GM19043 (cell line): ENCODE measurements around the gene ZSCAN21.

ENCODE experiments used
- ATAC-seq: cut with Tn5 transposase; IDR thresholded peaks from one replicate; pipeline ENCODE4 v1.9.1; 2021; ENCODE audit warnings: low read depth; ENCODE audit not compliant: unreplicated experiment

ZSCAN21 gene

GRCh38 chr7:100071018-100071723, 21.6 kb downstream of the ZSCAN21 start:
- no peak for ATAC-seq

DNA sequence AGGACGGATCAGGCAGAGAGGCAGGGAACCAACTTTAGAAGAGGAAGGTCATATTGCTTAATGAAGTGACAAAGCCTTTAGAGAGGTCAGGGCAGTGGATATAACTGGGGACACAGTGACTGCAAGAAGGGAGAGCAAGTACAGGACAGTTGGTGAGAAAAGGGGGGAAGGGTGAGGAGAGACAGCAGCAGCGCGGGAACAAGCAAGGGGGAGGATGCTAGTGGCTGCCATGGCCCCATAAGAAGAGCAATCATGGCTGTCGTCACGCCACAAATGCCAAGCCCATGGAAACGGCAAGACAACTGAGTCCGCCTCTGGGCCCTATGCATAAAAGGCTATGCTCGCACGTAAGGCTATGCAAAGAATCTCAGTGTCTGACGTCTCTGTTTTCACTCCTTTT, 22.9 kb downstream of the ZSCAN21 start:
- no peak for ATAC-seq

GRCh38 chr7:100074841-100075240, 25.3 kb downstream of the ZSCAN21 start:
- ATAC-seq = no peak

- no peak for ATAC-seq
Measured at GRCh38 chr7:100075418-100075817, 25.8 kb downstream of the ZSCAN21 start.

GRCh38 chr7:100077205-100077604, 27.6 kb downstream of the ZSCAN21 start:
- no peak for ATAC-seq

- ATAC-seq = no peak
Measured at GRCh38 chr7:100079024-100079560, 29.5 kb downstream of the ZSCAN21 start.

DNA sequence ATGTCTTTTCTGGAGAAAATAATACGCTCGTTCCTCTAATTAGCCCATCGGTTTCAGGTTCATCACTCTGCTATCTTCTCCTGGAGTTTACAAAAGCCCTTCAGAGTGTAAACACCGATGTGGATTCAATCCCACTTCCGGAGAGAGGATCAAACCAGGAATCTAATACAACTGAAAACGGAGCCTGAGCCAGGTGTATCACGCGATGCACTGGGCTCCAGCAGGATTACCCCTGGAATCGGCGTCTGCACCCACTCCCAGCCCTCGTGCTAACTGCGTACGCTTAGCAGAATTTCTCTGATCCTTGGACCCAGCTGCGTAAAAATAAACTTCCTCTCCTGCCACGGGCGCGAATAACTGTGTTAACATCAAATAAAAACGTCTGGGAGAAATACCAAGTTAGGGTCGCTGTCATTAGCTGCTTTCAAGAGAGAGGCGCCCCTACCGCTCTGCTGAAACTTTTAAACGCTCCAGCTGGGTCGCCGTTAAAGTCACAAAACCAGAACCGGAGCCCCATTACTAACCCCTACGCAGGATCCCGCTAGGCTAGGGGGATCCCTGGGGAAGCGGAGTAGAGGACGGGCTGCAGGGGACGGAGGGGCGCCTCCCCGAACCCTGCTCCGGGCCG, 31.4 kb downstream of the ZSCAN21 start:
- peak; percentile 3 for ATAC-seq

- ATAC-seq = peak; percentile 71
Measured at GRCh38 chr7:100081535-100082102, 32.0 kb downstream of the ZSCAN21 start, which contains the start of gene ZNF3. ZNF3 (minus strand) TSS chr7:100081723; CDS start chr7:100077357, 4,366 bp downstream.

- no peak for ATAC-seq
Measured at GRCh38 chr7:100082978-100083377, 33.4 kb downstream of the ZSCAN21 start.

DNA sequence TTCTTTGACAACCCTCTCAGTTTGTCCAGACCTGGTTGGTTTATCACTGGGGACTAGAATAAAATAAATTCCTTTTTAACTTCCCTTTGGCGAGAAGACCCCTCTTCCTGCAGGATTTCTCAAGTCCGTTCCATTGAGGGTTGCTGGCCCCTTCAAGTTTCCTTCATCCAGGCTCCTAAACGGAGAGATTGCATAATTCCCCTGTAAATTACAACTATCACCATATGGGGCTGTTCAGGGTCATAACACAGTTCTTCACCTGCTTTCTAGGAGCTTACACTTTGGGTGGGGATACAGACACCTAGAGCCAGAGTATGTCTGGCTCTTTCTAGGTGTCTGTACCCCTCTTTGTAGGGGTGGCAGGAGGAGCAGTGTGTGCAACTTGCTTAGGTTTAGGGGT, 35.9 kb downstream of the ZSCAN21 start:
- no peak for ATAC-seq

DNA sequence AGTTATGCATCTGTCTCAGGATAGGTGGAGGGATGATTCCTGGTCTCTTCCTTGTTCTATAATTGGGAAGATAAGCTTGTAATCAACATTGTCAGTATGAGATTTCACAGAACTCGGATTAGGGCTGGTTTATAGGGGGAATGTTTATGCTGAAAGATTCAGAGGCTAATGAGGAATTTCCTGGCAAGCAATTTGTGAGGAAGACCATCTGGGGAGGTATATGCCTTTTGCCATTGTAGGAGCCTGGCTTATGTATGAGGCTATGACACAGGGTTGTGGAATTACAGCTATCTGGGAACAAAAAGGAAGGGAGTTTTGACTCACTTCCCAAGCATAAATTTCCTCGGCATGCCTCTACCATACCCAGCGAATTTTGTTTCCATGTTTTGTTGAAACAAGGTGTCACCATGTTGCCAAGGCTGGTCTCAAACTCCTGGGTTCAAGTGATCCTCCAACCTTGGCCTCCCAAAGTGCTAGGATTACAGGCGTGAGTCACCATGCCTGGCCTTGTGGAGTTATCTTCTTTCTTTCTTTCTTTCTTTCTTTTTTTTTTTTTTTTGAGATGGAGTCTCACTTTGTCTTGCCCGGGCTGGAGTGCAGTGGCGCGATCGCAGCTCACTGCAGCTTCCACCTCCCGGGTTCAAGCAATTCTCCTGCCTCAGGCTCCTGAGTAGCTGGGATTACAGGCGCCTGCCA, 37.6 kb downstream of the ZSCAN21 start:
- no peak for ATAC-seq

DNA sequence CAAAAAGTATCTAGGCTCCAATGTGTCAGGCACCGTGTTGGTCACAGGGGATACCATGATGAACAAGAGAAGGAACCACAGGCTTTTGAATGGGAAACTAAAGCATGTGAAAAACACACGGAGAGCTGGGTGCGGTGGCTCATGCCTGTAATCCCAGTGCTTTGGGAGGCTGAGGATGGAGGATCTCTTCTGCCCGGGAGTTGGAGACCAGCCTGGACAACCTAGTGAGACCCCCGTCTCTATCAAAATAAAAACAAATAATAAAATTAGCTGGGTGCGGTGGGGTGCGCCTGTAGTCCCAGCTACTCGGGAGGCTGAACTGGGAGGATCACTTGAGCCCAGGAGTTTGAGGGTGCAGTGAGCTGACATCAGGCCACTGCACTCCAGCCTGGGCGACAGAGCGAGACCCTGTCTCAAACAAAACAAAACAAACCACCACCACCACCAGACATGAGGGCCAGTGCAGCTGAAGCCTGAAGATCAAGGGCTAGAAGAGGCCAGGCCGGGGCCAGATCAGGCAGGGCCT, 38.6 kb downstream of the ZSCAN21 start:
- no peak for ATAC-seq

- ATAC-seq = no peak
Measured at GRCh38 chr7:100088621-100089457, 39.3 kb downstream of the ZSCAN21 start, which contains the start of gene COPS6. COPS6 (plus strand) TSS chr7:100088969; CDS start chr7:100088991, 22 bp downstream.

DNA sequence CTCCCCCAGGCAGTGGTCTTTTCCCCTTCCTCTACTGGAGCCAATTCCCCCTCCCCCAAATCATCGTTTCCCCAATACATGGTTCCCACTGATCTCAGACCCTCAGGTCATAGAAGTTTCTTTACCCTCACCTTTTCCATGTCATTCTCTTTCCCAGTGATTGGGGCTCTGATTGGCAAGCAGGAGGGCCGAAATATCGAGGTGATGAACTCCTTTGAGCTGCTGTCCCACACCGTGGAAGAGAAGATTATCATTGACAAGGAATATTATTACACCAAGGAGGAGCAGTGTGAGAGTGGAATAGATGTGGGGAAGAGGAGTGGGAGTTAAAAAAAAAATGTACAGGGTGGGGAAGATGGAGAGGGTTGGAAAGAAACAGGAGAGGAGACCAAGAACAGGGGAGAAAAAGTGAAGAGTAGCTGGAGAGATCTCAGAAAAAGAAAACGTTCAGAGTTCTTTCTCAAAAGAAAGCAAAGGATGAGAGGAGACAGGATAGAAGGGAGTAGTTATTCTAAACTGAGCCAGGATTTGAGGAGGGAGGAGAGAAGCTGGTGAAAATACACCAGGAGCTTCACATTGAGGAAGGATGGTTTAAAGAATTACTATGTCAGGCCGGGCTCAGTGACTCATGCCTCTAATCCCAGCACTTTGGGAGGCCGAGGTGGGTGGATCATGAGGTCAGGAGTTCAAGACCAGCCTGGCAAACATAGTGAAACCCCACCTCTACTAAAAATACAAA, 40.1 kb downstream of the ZSCAN21 start:
- no peak for ATAC-seq

- ATAC-seq = no peak
Measured at GRCh38 chr7:100090527-100091410, 41.2 kb downstream of the ZSCAN21 start.

GRCh38 chr7:100091411-100092181, 42.0 kb downstream of the ZSCAN21 start:
- ATAC-seq = no peak

- no peak for ATAC-seq
Measured at GRCh38 chr7:100093054-100093453, 43.5 kb downstream of the ZSCAN21 start.
